Parathyroid adenoma (tissue), 2 donors: ENCODE data around the gene ANKRD65.
A peak's percentile ranks its signal among the peaks of the same experiment; 100 is the strongest.
"Not testable (repeated sequence)": the region's sequence is repeated elsewhere in the genome, so short reads cannot be mapped to it uniquely, and the experiment has no call there.

Source experiments
- H2AFZ ChIP-seq: fragments of 300-600 bp; sonication (generic); one replicate; pipeline ENCODE4 v1.7.0; 2017; ENCODE audit warnings: antibody characterized with exemption, mild to moderate bottlenecking
- H3K27ac ChIP-seq: fragments of 300-600 bp; sonication (generic); one replicate; pipeline ENCODE4 v1.7.0; 2017
- H3K27me3 ChIP-seq: fragments of 300-600 bp; sonication (generic); one replicate; pipeline ENCODE4 v1.7.0; 2017; ENCODE audit warnings: low read length; ENCODE audit not compliant: control insufficient read depth, insufficient read depth
- H3K36me3 ChIP-seq: fragments of 300-600 bp; sonication (generic); one replicate; pipeline ENCODE4 v1.7.0; 2017; ENCODE audit warnings: low read length; ENCODE audit not compliant: control insufficient read depth, insufficient read depth
- H3K4me1 ChIP-seq: fragments of 300-600 bp; sonication (generic); one replicate; pipeline ENCODE4 v1.7.0; 2017; ENCODE audit warnings: control low read depth
- H3K4me2 ChIP-seq: fragments of 300-600 bp; sonication (generic); one replicate; pipeline ENCODE4 v1.7.0; 2017; ENCODE audit warnings: low read length
- H3K4me3 ChIP-seq: fragments of 300-600 bp; sonication (generic); one replicate; pipeline ENCODE4 v1.7.0; 2017; ENCODE audit warnings: low read depth, low read length
- H3K79me2 ChIP-seq: fragments of 300-600 bp; sonication (generic); one replicate; pipeline ENCODE4 v1.7.0; 2017; ENCODE audit warnings: control low read depth
- H3K9ac ChIP-seq: fragments of 300-600 bp; sonication (generic); one replicate; pipeline ENCODE4 v1.7.0; 2017; ENCODE audit warnings: mild to moderate bottlenecking
- H3K9me3 ChIP-seq: fragments of 300-600 bp; sonication (generic); one replicate; pipeline ENCODE4 v1.7.0; 2017; ENCODE audit warnings: low read length; ENCODE audit not compliant: control insufficient read depth
- TF ChIP-seq, protein P1 (sequence below): fragments of 300-600 bp; sonication (generic); IDR thresholded peaks from one replicate; pipeline ENCODE4 v1.7.0; 2017; ENCODE audit warnings: antibody characterized with exemption, mild to moderate bottlenecking
- donor health status: primary hyperparathyroidism.

The ANKRD65 gene

DNA sequence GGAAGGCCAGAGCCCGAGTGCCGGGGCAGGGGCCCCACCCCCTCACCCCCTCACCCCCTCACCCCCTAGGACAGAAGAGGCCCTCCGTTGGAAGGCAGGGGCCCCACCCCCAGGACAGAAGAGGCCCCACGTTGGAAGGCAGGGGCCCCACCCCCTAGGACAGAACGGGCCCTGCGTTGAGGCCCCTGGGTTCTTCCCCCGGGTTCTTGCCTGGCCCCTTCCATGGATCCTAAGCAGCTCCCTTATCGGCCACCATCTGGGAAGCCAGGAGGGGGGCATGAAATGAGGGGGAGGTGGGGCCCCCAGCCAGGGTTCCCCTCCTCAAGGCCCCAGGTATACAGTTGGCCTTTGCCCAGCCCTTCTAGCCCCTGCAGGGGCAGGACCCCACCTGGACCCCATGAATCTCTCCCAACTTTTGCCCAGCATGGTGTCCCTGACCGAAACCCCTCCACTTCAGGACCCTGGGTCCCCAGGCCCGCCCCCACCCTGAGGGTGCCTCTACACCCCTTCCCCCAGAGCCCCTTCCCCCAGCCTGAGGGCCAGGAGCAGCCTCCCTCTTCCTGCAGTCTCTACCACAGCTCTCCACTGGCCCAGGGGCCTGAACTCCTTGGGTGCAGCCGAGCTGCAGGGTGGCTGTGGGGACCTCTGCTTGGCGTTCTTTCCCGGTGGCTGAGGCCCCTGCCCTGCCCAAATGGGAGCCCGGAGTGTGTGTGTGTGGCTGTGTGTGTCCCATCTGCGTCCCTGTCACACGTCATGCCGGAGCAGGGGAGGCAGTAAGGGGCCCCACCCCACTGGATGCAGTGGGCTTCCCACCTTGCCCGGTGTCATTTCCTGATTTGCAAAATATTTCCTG, 10.1 kb upstream of the ANKRD65 start:
- no peaks in the 10 kb centered on the region for H3K4me1 ChIP-seq
- no peaks in the 10 kb centered on the region for H3K9me3 ChIP-seq
- no peak overlapping the region for H3K9ac ChIP-seq
- H3K36me3 ChIP-seq, result no peaks in the 10 kb centered on the region
- no peak overlapping the region for H2AFZ ChIP-seq
- H3K27me3 ChIP-seq, result no peaks in the 10 kb centered on the region
- no peak overlapping the region for H3K4me2 ChIP-seq
- peak overlapping the region; percentile 62 for H3K27ac ChIP-seq
- TF ChIP-seq, protein P1, sequence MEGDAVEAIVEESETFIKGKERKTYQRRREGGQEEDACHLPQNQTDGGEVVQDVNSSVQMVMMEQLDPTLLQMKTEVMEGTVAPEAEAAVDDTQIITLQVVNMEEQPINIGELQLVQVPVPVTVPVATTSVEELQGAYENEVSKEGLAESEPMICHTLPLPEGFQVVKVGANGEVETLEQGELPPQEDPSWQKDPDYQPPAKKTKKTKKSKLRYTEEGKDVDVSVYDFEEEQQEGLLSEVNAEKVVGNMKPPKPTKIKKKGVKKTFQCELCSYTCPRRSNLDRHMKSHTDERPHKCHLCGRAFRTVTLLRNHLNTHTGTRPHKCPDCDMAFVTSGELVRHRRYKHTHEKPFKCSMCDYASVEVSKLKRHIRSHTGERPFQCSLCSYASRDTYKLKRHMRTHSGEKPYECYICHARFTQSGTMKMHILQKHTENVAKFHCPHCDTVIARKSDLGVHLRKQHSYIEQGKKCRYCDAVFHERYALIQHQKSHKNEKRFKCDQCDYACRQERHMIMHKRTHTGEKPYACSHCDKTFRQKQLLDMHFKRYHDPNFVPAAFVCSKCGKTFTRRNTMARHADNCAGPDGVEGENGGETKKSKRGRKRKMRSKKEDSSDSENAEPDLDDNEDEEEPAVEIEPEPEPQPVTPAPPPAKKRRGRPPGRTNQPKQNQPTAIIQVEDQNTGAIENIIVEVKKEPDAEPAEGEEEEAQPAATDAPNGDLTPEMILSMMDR, result no peak
- H3K79me2 ChIP-seq, result no peaks in the 10 kb centered on the region
- no peak overlapping the region for H3K4me3 ChIP-seq

DNA sequence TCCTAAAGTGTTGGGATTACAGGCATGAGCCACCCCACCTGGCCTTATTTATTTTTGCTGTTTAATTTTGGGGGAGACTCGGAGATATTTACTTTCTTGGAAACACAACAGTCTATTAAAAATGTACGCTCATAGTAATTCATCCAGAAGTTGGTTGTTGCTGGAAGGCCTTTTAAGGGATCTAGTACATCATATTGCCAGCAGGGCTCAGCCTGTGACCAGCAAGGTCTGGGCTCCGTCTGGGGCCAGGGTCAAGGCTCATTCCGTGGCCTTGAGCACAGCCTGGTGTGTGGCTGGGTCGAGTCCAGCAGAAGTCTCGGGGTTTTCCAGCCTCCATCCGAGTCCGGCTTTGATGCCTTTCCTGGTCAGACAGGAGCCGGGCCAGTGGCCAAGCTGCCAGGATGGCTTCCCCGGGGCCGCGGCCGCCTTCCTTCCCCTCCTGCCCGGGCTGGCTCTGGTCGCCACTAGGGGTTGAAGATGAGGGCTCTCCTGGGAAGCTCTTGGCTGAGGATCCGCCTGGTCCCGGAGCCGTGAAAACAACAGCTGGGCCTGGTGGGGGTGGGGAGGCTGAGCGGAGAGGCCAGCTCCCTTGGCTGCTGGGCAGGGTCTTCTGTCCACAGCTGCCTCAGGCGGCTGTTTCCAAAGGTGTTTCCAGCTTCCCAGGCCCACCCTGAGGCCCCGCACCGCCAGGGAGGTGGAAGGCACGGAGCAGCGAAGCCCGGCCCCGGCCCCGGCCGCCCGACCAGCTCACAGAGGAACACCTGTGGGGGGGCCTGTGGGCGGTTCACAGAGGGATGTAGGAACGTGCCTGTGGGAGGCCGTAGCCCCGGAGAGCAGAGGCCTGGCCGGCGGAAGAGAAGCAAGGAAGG, 9.3 kb upstream of the ANKRD65 start:
- H3K4me1 ChIP-seq, result no peaks in the 10 kb centered on the region

DNA sequence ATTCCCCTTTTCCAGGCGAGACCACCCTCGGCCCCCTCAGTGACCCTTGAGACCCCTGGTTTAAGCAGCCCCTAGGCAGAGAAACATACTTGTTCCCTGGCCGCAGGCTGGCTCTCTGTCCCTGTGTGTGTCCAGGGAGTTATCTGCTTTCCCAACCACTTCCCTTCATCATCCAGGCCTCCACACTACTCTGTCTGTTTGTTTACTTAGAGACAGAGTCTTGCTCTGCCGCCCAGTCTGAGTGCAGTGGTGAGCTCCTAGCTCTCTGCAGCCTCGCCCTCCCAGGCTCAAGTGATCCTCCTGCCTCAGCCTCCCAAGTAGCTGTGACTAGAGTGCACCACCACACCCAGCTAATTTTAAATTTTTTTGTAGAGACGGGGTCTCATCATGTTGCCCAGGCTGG, 8.6 kb upstream of the ANKRD65 start:
- TF ChIP-seq, protein P1, result no peak
- no peak overlapping the region for H2AFZ ChIP-seq
- no peak overlapping the region for H3K4me2 ChIP-seq
- H3K9me3 ChIP-seq, result no peaks in the 10 kb centered on the region
- H3K36me3 ChIP-seq, result no peaks in the 10 kb centered on the region
- no peaks in the 10 kb centered on the region for H3K27me3 ChIP-seq
- H3K79me2 ChIP-seq, result no peaks in the 10 kb centered on the region
- no peak overlapping the region for H3K4me3 ChIP-seq
- H3K4me1 ChIP-seq, result no peaks in the 10 kb centered on the region
- peak overlapping the region; percentile 44 for H3K27ac ChIP-seq
- no peak overlapping the region for H3K9ac ChIP-seq

More for the DNA sequence above, 9.3 kb upstream of the ANKRD65 start:
- H3K9ac ChIP-seq, result no peak overlapping the region
- peak overlapping the region; percentile 56 for H3K27ac ChIP-seq
- no peak overlapping the region for H2AFZ ChIP-seq
- no peaks in the 10 kb centered on the region for H3K36me3 ChIP-seq
- no peaks in the 10 kb centered on the region for H3K9me3 ChIP-seq
- no peaks in the 10 kb centered on the region for H3K27me3 ChIP-seq
- no peak overlapping the region for H3K4me2 ChIP-seq
- no peak overlapping the region for H3K4me3 ChIP-seq
- TF ChIP-seq, protein P1, result no peak
- no peaks in the 10 kb centered on the region for H3K79me2 ChIP-seq

DNA sequence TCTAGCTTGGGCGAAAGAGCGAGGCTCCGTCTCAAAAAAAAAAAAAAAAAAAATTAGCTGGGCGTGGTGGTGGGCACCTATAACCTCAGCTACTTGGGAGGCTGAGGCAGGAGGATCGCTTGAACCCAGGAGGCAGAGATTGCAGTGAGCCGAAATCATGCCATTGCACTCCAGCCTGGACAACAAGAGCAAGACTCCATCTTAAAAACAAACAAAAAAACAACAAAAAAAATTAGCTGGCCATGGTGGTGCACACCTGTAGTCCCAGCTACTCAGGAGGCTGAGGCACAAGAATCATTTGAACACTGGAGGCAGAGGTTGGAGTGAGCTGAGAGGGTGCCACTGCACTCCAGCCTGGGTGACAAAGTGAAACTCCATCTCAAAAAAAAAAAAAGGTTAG, 7.9 kb upstream of the ANKRD65 start:
- not testable (repeated sequence) for H3K79me2 ChIP-seq, H3K4me1 ChIP-seq, H3K4me2 ChIP-seq, H3K9me3 ChIP-seq, H3K27me3 ChIP-seq, H3K27ac ChIP-seq, H3K9ac ChIP-seq, H3K36me3 ChIP-seq, H2AFZ ChIP-seq, H3K4me3 ChIP-seq

DNA sequence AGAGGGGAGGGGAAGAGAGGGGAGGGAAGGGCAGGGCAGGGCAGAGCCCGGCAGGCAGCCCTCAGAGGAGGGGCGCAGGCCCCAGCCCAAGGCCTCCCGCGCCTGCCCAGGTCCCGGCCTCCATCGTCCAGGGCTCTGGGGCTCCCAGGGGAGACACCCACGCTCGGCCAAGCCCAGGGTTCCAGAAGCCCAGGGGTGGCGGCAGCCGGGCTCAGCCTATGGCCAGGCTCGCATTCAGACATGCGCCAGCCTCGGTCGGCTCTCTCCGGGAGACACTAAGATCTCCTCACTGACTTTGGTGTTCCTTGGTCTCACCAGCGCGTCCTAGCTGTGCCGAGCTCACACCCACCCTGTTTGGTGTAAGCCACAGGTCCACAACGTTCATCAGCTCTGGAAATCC, 7.1 kb upstream of the ANKRD65 start:
- H2AFZ ChIP-seq, result no peak overlapping the region
- no peak overlapping the region for H3K4me3 ChIP-seq
- TF ChIP-seq, protein P1, result no peak
- no peak overlapping the region for H3K27ac ChIP-seq
- H3K9ac ChIP-seq, result no peak overlapping the region
- H3K79me2 ChIP-seq, result no peaks in the 10 kb centered on the region
- no peaks in the 10 kb centered on the region for H3K4me1 ChIP-seq
- no peaks in the 10 kb centered on the region for H3K27me3 ChIP-seq
- H3K36me3 ChIP-seq, result no peaks in the 10 kb centered on the region
- no peak overlapping the region for H3K4me2 ChIP-seq
- no peaks in the 10 kb centered on the region for H3K9me3 ChIP-seq
